Left renal pelvis (tissue), 4 donors: ENCODE data around the gene DYNC2I2. TPM values are rescaled to one million over a fixed set of nuclear protein-coding genes. Genes with fewer than 3 reads are reported as not detected.
"Not testable (repeated sequence)": the region's sequence is repeated elsewhere in the genome, so short reads cannot be mapped to it uniquely, and the experiment has no call there.

ENCODE experiments used
- DNase-seq, 4 donors: peaks; one replicate each; pipeline ENCODE4 v3.0.0-alpha.2; 2013; ENCODE audit warnings: low read depth in 4 of 4, low spot score in 3 of 4
- polyA plus RNA-seq, 4 donors: library from polyadenylated mRNA; unstranded; fragments of 120-200 nt; gene quantifications; one replicate each; pipeline ENCODE4 v1.2.1, GENCODE V29; 2013; ENCODE audit not compliant: insufficient read length in 4 of 4

The DYNC2I2 gene
- polyA plus RNA-seq, 4 donors = 36.2 to 84.6 (median 56.2) TPM

GRCh38 chr9:128619779-128620178 is 36.9 kb downstream of the DYNC2I2 start:
- no peak for DNase-seq

- no peak for DNase-seq
Measured at GRCh38 chr9:128619127-128619526, 37.5 kb downstream of the DYNC2I2 start.

- no peak for DNase-seq
Measured at GRCh38 chr9:128617943-128618342, 38.7 kb downstream of the DYNC2I2 start.

GRCh38 chr9:128615571-128615970 is 41.1 kb downstream of the DYNC2I2 start:
- DNase-seq = no peak

GRCh38 chr9:128614728-128615127 is 41.9 kb downstream of the DYNC2I2 start:
- DNase-seq = no peak

- DNase-seq = no peak
Measured at GRCh38 chr9:128611600-128612394, 44.9 kb downstream of the DYNC2I2 start.

GRCh38 chr9:128610897-128611296 is 45.8 kb downstream of the DYNC2I2 start:
- DNase-seq = no peak

- DNase-seq = no peak
Measured at GRCh38 chr9:128607642-128608350, 48.9 kb downstream of the DYNC2I2 start.

- no peak for DNase-seq
Measured at GRCh38 chr9:128603697-128604096, 53.0 kb downstream of the DYNC2I2 start.

- DNase-seq = no peak
Measured at GRCh38 chr9:128600099-128600498, 56.5 kb downstream of the DYNC2I2 start.

GRCh38 chr9:128595471-128595870 is 61.2 kb downstream of the DYNC2I2 start:
- no peak for DNase-seq

- DNase-seq = no peak
Measured at GRCh38 chr9:128593856-128594255, 62.8 kb downstream of the DYNC2I2 start.

- no peak for DNase-seq
Measured at GRCh38 chr9:128593039-128593438, 63.6 kb downstream of the DYNC2I2 start.

GRCh38 chr9:128588581-128589233 is 67.9 kb downstream of the DYNC2I2 start:
- no peak for DNase-seq

- DNase-seq = no peak
Measured at GRCh38 chr9:128587453-128587852, 69.2 kb downstream of the DYNC2I2 start.

- not testable (repeated sequence) for DNase-seq
Measured at GRCh38 chr9:128586934-128587333, 69.7 kb downstream of the DYNC2I2 start.

- not testable (repeated sequence) for DNase-seq
Measured at GRCh38 chr9:128585155-128585554, 71.5 kb downstream of the DYNC2I2 start.
